GM23338 (cell line): ENCODE data around the gene LRATD1. TPM values are rescaled to one million over a fixed set of nuclear protein-coding genes. Genes with fewer than 3 reads are reported as not detected.

Experiments
- ATAC-seq: fragments of 200-7000 bp; cut with Tn5 transposase; 3 replicates; pipeline ENCODE4 v1.9.1; 2020
- DNase-seq: peaks from one replicate; pipeline ENCODE4 v3.0.0-alpha.2; 2015; ENCODE audit warnings: low spot score
- H2AFZ ChIP-seq: fragments of 200-600 bp; sonication (generic); 2 replicates; pipeline ENCODE4 v1.8.0; 2016; ENCODE audit warnings: antibody characterized with exemption, mild to moderate bottlenecking, moderate library complexity
- H3F3A ChIP-seq: fragments of 200-600 bp; sonication (generic); replicated peaks from 2 replicates; pipeline ENCODE4 v1.8.0; 2017; ENCODE audit warnings: antibody characterized with exemption, mixed run types, low read depth
- H3K27ac ChIP-seq: fragments of 200-600 bp; sonication (generic); 2 replicates; pipeline ENCODE4 v1.6.1; 2016; ENCODE audit warnings: low read depth
- H3K27me3 ChIP-seq: fragments of 200-600 bp; sonication (generic); 2 replicates; pipeline ENCODE4 v1.8.0; 2016; ENCODE audit warnings: mild to moderate bottlenecking, mixed run types, moderate library complexity; ENCODE audit not compliant: insufficient read depth
- H3K36me3 ChIP-seq: fragments of 200-600 bp; sonication (generic); 2 replicates; pipeline ENCODE4 v1.8.0; 2016; ENCODE audit warnings: mild to moderate bottlenecking; ENCODE audit not compliant: insufficient read depth
- H3K4me1 ChIP-seq: fragments of 200-600 bp; sonication (generic); 2 replicates; pipeline ENCODE4 v1.8.0; 2016; ENCODE audit warnings: mild to moderate bottlenecking, moderate library complexity; ENCODE audit not compliant: insufficient read depth
- H3K4me2 ChIP-seq: fragments of 200-600 bp; sonication (generic); 2 replicates; pipeline ENCODE4 v1.7.1; 2017; ENCODE audit warnings: mixed run types
- H3K4me3 ChIP-seq: fragments of 200-600 bp; sonication (generic); 2 replicates; pipeline ENCODE4 v1.6.1; 2016; ENCODE audit warnings: mixed run types
- H3K79me2 ChIP-seq: fragments of 200-600 bp; sonication (generic); replicated peaks from 2 replicates; pipeline ENCODE4 v1.8.0; 2017; ENCODE audit warnings: mild to moderate bottlenecking; ENCODE audit not compliant: insufficient read depth
- H3K9me2 ChIP-seq: fragments of 200-600 bp; sonication (generic); 2 replicates; pipeline ENCODE4 v1.8.0; 2017; ENCODE audit not compliant: insufficient read depth
- H4K20me1 ChIP-seq: fragments of 200-600 bp; sonication (generic); replicated peaks from 2 replicates; pipeline ENCODE4 v1.8.0; 2017; ENCODE audit warnings: mild to moderate bottlenecking; ENCODE audit not compliant: insufficient read depth
- H3K27ac Mint-ChIP-seq: 2 replicates; pipeline ENCODE4 v1.8.0; 2020; ENCODE audit warnings: inconsistent platforms, mild to moderate bottlenecking, moderate library complexity, mixed read lengths
- H3K27me3 Mint-ChIP-seq: 3 replicates; pipeline ENCODE4 v1.8.0; 2022; ENCODE audit warnings: low read depth, mild to moderate bottlenecking, moderate library complexity, mixed read lengths, inconsistent platforms; ENCODE audit not compliant: insufficient read depth, poor library complexity
- H3K36me3 Mint-ChIP-seq: 3 replicates; pipeline ENCODE4 v1.8.0; 2021; ENCODE audit warnings: low read depth, mild to moderate bottlenecking, inconsistent platforms, moderate library complexity, mixed read lengths
- H3K4me1 Mint-ChIP-seq: 3 replicates; pipeline ENCODE4 v1.8.0; 2020; ENCODE audit warnings: mild to moderate bottlenecking, inconsistent platforms, mixed read lengths
- H3K4me3 Mint-ChIP-seq: 3 replicates; pipeline ENCODE4 v1.8.0; 2021; ENCODE audit warnings: moderate library complexity, mild to moderate bottlenecking, inconsistent platforms, mixed read lengths
- H3K9me3 Mint-ChIP-seq: 3 replicates; pipeline ENCODE4 v1.8.0; 2020; ENCODE audit warnings: moderate library complexity, mild to moderate bottlenecking, inconsistent platforms, mixed read lengths
- EZH2 ChIP-seq: fragments of 200-600 bp; sonication (generic); IDR thresholded peaks from one replicate; pipeline ENCODE4 v1.8.0; 2017; ENCODE audit warnings: antibody characterized with exemption, mild to moderate bottlenecking, low read depth; ENCODE audit not compliant: unreplicated experiment
- NANOG ChIP-seq: IDR thresholded peaks from 2 replicates; pipeline ENCODE4 v1.6.1; 2016; ENCODE audit warnings: antibody characterized with exemption, borderline replicate concordance
- REST ChIP-seq: IDR thresholded peaks from one replicate; pipeline ENCODE4 v1.6.1; 2018; ENCODE audit warnings: antibody characterized with exemption; ENCODE audit not compliant: unreplicated experiment
- ZNF114 ChIP-seq: fragments of 250-450 bp; sonication (Bioruptor Pico); IDR thresholded peaks from 2 replicates; pipeline ENCODE4 v1.5.0; 2020; ENCODE audit warnings: mild to moderate bottlenecking, moderate library complexity
- ZNF331 ChIP-seq: fragments of 250-450 bp; sonication (Bioruptor Pico); IDR thresholded peaks from 2 replicates; pipeline ENCODE4 v1.5.0; 2020; ENCODE audit warnings: low read depth, mild to moderate bottlenecking, moderate library complexity
- ZNF462 ChIP-seq: fragments of 250-450 bp; sonication (Bioruptor Pico); IDR thresholded peaks from 2 replicates; pipeline ENCODE4 v1.5.0; 2020; ENCODE audit warnings: mild to moderate bottlenecking, moderate library complexity
- polyA plus RNA-seq: library from polyadenylated mRNA; unstranded; fragments of >200 nt; fragmentation: Nextera tagmentation; extraction: Ambion mirVana; gene quantifications from 2 replicates; pipeline ENCODE4 v1.2.1, GENCODE V29; 2016
- total RNA-seq: library from RNA; depleted of rRNA; stranded (reverse); fragments of >200 nt; shearing (Covaris generic); gene quantifications from 2 replicates; pipeline ENCODE4 v1.2.3, GENCODE V29; 2014

The LRATD1 gene
- total and polyA plus RNA-seq, 2 experiments from 2014 or later, result 2.7 to 5.7 TPM

GRCh38 chr2:14616342-14616741, 16.2 kb upstream of the LRATD1 start:
- no peak for DNase-seq
- no peaks in the 10 kb centered on the region for H3K79me2 ChIP-seq
- TF ChIP-seq NANOG (no peak), ZNF331 (CRISPR knock-in tag) (no peak), ZNF462 (CRISPR knock-in tag) (no peak), ZNF114 (CRISPR knock-in tag) (no peak), REST (no peak), EZH2 (no peak)

More at GRCh38 chr2:14616342-14616741, 16.2 kb upstream of the LRATD1 start:
- H3K36me3 Mint-ChIP-seq, result no peaks in the 10 kb centered on the region
- no peak overlapping the region for H3K27ac Mint-ChIP-seq
- Histone ChIP-seq H3K36me3 (no peaks in the 10 kb centered on the region), H3F3A (no peaks in the 10 kb centered on the region), H2AFZ (no peak overlapping the region), H3K9me2 (no peaks in the 10 kb centered on the region), H3K27me3 (no peaks in the 10 kb centered on the region), H3K27ac (no peak overlapping the region), H3K4me3 (no peak overlapping the region), H4K20me1 (no peaks in the 10 kb centered on the region), H3K4me1 (no peaks in the 10 kb centered on the region), H3K4me2 (no peak overlapping the region)
- H3K27me3 Mint-ChIP-seq, result no peaks in the 10 kb centered on the region
- no peak overlapping the region for H3K4me3 Mint-ChIP-seq
- no peak for ATAC-seq
- peaks cover 6% of the 10 kb centered on the region; the same call in 2 of the 3 replicates for H3K4me1 Mint-ChIP-seq
- H3K9me3 Mint-ChIP-seq, result no peaks in the 10 kb centered on the region
